Duodenal mucosa (tissue), 2 donors: ENCODE measurements around the gene FDX1.

ENCODE experiments used
- H3K27ac ChIP-seq: one replicate; pipeline ENCODE4 v1.7.0; 2013; ENCODE audit warnings: low read depth, low read length
- H3K27me3 ChIP-seq, 2 donors: one replicate each; pipeline ENCODE4 v1.7.0; 2013; ENCODE audit warnings: low read length in 2 of 2, control low read depth in 1 of 2; ENCODE audit not compliant: insufficient read depth in 2 of 2, control insufficient read depth in 1 of 2
- H3K36me3 ChIP-seq, 2 donors: one replicate each; pipeline ENCODE4 v1.7.0; 2013; ENCODE audit warnings: low read length in 2 of 2, control low read depth in 1 of 2; ENCODE audit not compliant: insufficient read depth in 2 of 2, control insufficient read depth in 1 of 2
- H3K4me1 ChIP-seq, 2 donors: one replicate each; pipeline ENCODE4 v1.7.0; 2013; ENCODE audit warnings: low read length in 2 of 2, control low read depth in 1 of 2; ENCODE audit not compliant: insufficient read depth in 2 of 2, control insufficient read depth in 1 of 2
- H3K4me3 ChIP-seq, 2 donors: one replicate each; pipeline ENCODE4 v1.7.0; 2013; ENCODE audit warnings: low read length in 2 of 2, low read depth in 1 of 2
- H3K9ac ChIP-seq, 2 donors: one replicate each; pipeline ENCODE4 v1.7.0; 2013; ENCODE audit warnings: low read length in 2 of 2, low read depth in 1 of 2
- H3K9me3 ChIP-seq, 2 donors: one replicate each; pipeline ENCODE4 v1.7.0; 2013; ENCODE audit warnings: low read length in 2 of 2, control low read depth in 1 of 2; ENCODE audit not compliant: control insufficient read depth in 1 of 2

The FDX1 gene

DNA sequence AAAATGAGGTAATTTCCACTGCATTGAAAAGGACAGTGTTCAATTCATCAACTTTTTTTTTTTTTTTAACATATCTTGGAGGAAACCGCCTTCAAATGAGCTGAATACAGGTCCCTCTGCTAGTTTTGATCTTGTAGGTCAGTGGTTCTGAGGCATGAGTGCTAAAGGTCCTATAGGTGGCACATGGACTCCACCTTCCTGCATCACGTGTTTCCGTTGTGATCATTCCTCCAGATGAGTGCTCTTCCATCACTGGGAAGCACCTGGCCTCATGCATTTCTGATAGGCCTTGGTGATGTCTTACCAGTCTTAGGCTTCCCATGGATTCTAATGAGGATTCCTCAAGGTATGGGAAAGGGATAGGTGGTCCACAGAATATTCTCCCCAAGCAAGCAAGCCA is 37.8 kb downstream of the FDX1 start:
- no peak overlapping the region for H3K27ac ChIP-seq
- no peaks in the 10 kb centered on the region for H3K4me1 ChIP-seq
- no peak overlapping the region for H3K9ac ChIP-seq
- H3K4me3 ChIP-seq: no peak overlapping the region
- H3K27me3 ChIP-seq: no peaks in the 10 kb centered on the region
- H3K36me3 ChIP-seq: peaks cover 0 to 20% of the 10 kb centered on the region in 2 donors
- H3K9me3 ChIP-seq: no peaks in the 10 kb centered on the region

DNA sequence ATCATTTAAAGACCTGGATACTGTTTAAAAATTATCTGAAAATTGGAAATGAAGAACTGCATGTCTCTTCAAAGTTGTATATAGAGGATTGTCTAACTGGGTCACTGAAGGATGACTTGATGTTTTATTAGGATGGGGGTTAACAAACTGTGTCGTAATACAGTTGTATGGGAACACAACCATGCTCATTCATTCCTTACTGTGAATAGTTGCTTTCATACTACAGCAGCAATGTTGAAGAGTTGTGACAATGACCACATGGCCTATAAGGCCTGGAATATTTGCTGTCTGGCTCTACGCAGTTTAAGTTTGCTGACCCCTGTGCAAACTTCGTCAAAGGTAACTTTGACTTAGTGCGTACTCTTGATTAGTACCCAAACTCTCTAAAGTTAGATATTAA is 38.4 kb downstream of the FDX1 start:
- Histone ChIP-seq H3K36me3 (peaks cover 0 to 20% of the 10 kb centered on the region in 2 donors), H3K4me1 (no peaks in the 10 kb centered on the region), H3K27me3 (no peaks in the 10 kb centered on the region), H3K9me3 (no peaks in the 10 kb centered on the region), H3K27ac (no peak overlapping the region), H3K9ac (no peak overlapping the region), H3K4me3 (no peak overlapping the region)

DNA sequence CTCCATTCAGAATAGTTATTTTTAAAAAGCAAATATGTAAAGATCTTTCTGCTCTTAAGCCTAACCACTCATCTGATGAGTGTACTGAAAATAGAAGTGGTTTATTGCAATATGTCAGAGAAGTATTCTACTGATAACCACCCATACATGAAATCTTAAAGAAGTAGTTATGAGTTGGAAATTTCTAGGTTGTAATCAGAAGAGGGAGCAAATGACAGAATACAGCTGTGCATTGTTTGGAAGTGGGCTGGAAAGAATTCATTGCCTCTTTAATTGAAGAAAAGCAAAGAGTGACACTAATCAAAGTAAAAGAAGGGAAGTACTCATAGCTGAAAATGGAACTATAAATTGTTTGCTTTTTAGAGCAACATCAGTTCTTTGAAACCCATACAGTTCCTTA is 39.4 kb downstream of the FDX1 start:
- H3K36me3 ChIP-seq: peaks cover 0 to 13% of the 10 kb centered on the region in 2 donors
- no peak overlapping the region for H3K4me3 ChIP-seq
- no peaks in the 10 kb centered on the region for H3K27me3 ChIP-seq
- H3K27ac ChIP-seq: no peak overlapping the region
- no peaks in the 10 kb centered on the region for H3K9me3 ChIP-seq
- no peak overlapping the region for H3K9ac ChIP-seq
- H3K4me1 ChIP-seq: no peaks in the 10 kb centered on the region

DNA sequence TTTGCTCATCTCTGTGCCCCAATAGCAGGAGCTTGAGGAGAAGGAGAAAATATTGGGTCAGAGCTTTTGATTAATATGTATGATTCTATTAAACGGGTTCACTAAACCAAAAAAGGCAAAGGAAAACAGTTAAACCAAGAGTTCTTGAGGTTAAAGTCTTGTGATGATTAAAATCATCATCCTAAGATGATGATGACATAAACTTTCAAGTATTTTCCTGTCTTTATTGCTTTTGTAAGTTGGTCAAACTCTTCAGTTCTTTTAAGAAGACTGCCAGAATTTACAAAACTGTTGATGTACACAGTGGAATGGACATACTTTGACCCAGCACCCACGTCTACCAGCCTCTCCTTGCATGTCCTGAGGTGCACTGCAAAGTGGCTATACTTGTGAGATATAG is 41.0 kb downstream of the FDX1 start:
- Histone ChIP-seq H3K36me3 (peaks cover 0 to 8% of the 10 kb centered on the region in 2 donors), H3K27me3 (no peaks in the 10 kb centered on the region), H3K4me1 (no peaks in the 10 kb centered on the region), H3K9ac (no peak overlapping the region), H3K4me3 (no peak overlapping the region), H3K9me3 (no peaks in the 10 kb centered on the region), H3K27ac (no peak overlapping the region)

DNA sequence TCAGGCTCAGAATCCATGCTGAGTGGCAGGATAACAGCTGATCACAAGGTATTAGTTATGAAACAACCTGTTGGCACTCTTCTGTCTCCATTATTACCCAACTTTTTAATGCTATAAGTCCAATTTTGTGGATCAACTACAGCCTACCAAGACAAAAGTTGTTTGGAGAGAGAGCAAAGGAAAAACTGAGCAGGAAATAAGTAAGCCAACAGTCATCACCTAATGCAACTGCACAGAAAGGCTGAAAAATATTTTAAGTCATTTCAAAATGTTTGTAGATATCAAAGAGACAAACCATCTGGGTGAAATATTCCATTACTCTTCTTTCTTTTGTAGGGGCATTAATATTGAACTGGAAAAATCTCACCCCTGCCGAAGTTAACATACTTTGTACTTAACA is 41.6 kb downstream of the FDX1 start:
- Histone ChIP-seq H3K4me1 (no peaks in the 10 kb centered on the region), H3K27me3 (no peaks in the 10 kb centered on the region), H3K9ac (no peak overlapping the region), H3K36me3 (peaks cover 0 to 8% of the 10 kb centered on the region in 2 donors), H3K27ac (no peak overlapping the region), H3K9me3 (no peaks in the 10 kb centered on the region), H3K4me3 (no peak overlapping the region)

DNA sequence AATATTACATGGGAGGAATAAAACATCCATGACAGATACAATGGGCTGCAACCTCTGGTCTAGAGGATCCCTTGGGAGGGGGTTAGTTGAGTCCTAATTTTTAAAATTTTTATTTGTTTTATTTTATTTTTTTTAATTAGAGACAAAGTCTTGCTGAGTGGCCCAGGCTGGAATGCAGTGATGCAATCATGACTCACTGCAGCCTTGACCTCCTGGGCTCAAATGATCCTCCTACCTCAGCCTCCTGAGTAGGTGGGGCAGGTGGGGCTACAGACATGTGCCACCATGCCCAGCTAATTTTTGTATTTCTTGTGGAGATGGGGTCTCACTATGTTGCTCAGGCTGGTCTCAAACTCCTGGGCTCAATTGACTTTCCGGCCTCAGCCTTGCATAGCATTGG is 43.1 kb downstream of the FDX1 start:
- peaks cover 0 to 5% of the 10 kb centered on the region in 2 donors for H3K36me3 ChIP-seq
- no peaks in the 10 kb centered on the region for H3K4me1 ChIP-seq
- H3K27ac ChIP-seq: no peak overlapping the region
- H3K4me3 ChIP-seq: no peak overlapping the region
- no peaks in the 10 kb centered on the region for H3K27me3 ChIP-seq
- no peaks in the 10 kb centered on the region for H3K9me3 ChIP-seq
- H3K9ac ChIP-seq: no peak overlapping the region

DNA sequence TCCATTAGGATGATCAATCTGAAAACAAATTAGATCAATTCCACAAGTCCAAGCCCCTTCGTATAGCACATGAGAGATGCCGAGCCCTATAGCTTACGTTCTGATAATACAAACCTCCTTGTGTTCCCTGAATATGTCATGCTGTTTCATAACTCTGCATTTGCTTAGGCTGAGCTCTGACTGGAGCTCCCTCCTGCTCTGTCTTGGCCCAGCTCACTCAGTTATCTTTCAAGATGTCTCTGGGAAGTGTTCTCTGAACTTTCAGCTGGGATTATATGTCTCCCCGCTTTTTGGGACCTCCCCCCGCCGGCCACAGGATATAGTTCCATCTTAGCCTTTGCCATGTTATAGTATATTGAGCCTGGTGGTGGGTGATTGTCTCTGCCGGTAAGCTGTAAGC is 44.0 kb downstream of the FDX1 start:
- no peak overlapping the region for H3K4me3 ChIP-seq
- H3K27me3 ChIP-seq: no peaks in the 10 kb centered on the region
- H3K27ac ChIP-seq: no peak overlapping the region
- H3K9me3 ChIP-seq: no peaks in the 10 kb centered on the region
- H3K4me1 ChIP-seq: no peaks in the 10 kb centered on the region
- H3K9ac ChIP-seq: no peak overlapping the region
- H3K36me3 ChIP-seq: peaks cover 0 to 5% of the 10 kb centered on the region in 2 donors

DNA sequence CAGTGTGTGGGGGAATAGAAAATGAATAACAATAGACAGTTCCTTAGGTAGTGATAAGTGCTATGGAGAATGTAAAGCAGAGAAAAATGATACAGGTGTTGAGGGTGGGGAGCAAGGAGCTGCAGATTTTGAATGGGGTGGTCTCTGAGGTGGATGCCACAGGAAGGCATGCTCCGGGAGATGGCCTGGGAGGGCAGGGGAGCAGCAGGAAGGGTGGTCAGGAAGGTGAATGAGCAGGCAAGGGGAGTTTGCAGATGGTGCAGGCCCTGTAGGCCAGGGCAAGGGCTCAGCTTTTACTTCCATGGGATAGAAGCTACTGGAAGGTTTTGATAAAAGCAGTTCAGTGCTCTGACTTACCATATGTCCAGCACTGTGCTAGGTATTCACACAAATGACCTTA is 44.8 kb downstream of the FDX1 start:
- Histone ChIP-seq H3K4me1 (peaks cover 0 to under 1% of the 10 kb centered on the region in 2 donors), H3K36me3 (peaks cover 0 to 5% of the 10 kb centered on the region in 2 donors), H3K27ac (no peak overlapping the region), H3K9ac (no peak overlapping the region), H3K27me3 (no peaks in the 10 kb centered on the region), H3K4me3 (no peak overlapping the region), H3K9me3 (no peaks in the 10 kb centered on the region)

DNA sequence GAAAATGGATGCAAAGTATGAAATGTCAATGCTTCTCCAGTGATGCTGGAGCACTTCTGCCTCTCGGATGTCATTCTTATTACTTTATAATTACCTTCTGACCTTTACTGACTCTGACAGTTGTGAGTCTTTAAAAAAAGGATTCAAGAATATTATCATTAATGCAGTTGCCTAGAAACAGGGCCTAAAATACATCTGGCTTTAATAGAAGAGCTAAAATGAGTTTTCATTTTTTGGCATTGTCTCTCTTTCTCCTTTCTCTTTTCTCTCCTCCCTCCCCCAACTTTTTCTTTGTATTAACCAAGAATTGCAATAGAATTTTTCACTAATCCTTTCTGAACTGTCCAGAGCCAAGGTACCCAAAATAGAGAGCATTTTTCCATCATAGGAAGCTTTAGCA is 45.9 kb downstream of the FDX1 start:
- H3K4me1 ChIP-seq: peaks cover 3 to 5% of the 10 kb centered on the region in 2 donors
- H3K4me3 ChIP-seq: no peak overlapping the region
- H3K9me3 ChIP-seq: no peaks in the 10 kb centered on the region
- no peak overlapping the region for H3K9ac ChIP-seq
- peaks cover 0 to 5% of the 10 kb centered on the region in 2 donors for H3K36me3 ChIP-seq
- no peak overlapping the region for H3K27ac ChIP-seq
- no peaks in the 10 kb centered on the region for H3K27me3 ChIP-seq

DNA sequence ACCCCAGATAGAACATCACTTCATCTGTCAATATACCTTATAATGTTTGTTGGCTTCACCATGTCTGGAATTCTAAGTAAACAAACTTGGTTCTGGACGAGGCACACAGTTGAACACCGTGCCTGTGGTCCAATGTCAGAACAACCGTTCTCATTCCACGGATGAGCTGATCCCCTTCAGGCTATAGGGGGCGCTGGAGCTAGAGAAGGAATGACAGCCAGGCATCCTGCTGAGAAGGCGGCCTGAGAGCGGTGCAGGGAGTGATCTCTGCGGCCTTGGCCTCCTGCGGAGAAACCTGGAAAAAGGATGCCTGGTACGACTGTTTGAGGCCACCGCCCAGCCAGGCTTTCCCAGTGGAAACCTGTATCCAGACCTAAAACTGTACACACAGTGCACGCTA is 48.7 kb downstream of the FDX1 start:
- no peak overlapping the region for H3K4me3 ChIP-seq
- no peaks in the 10 kb centered on the region for H3K9me3 ChIP-seq
- H3K9ac ChIP-seq: no peak overlapping the region
- H3K27me3 ChIP-seq: no peaks in the 10 kb centered on the region
- no peaks in the 10 kb centered on the region for H3K36me3 ChIP-seq
- H3K4me1 ChIP-seq: peaks cover 3 to 5% of the 10 kb centered on the region in 2 donors
- no peak overlapping the region for H3K27ac ChIP-seq
